Mesendoderm (in vitro differentiated cells): ENCODE measurements around the gene CDK7.

ENCODE experiments used
- DNase-seq: peaks from one replicate; pipeline ENCODE4 v3.0.0; 2013
- H2AK5ac ChIP-seq: 2 replicates; pipeline ENCODE4 v1.6.1; 2013; ENCODE audit warnings: low read length, inconsistent platforms
- H2BK120ac ChIP-seq: 2 replicates; pipeline ENCODE4 v1.6.1; 2013; ENCODE audit warnings: low read depth, mild to moderate bottlenecking, low read length, moderate library complexity, mixed read lengths
- H2BK15ac ChIP-seq: replicated peaks from 2 replicates; pipeline ENCODE4 v1.6.1; 2013; ENCODE audit warnings: low read depth, mild to moderate bottlenecking, moderate library complexity
- H2BK5ac ChIP-seq: 2 replicates; pipeline ENCODE4 v1.6.1; 2013; ENCODE audit warnings: low read length, inconsistent platforms
- H3K18ac ChIP-seq: 2 replicates; pipeline ENCODE4 v1.6.1; 2013; ENCODE audit warnings: mild to moderate bottlenecking, low read length, mixed read lengths
- H3K23ac ChIP-seq: one replicate; pipeline ENCODE4 v1.6.1; 2013; ENCODE audit warnings: low read length
- H3K27ac ChIP-seq: 2 replicates; pipeline ENCODE4 v1.5.1; 2013; ENCODE audit warnings: low read depth, mild to moderate bottlenecking, inconsistent platforms, low read length, moderate library complexity
- H3K27me3 ChIP-seq: 2 replicates; pipeline ENCODE4 v1.6.1; 2013; ENCODE audit warnings: low read length, control low read depth, mild to moderate bottlenecking, inconsistent platforms; ENCODE audit not compliant: insufficient read depth, poor library complexity
- H3K36me3 ChIP-seq: 2 replicates; pipeline ENCODE4 v1.6.1; 2013; ENCODE audit warnings: low read length, inconsistent platforms; ENCODE audit not compliant: control insufficient read depth, insufficient read depth
- H3K4ac ChIP-seq: one replicate; pipeline ENCODE4 v1.6.1; 2013; ENCODE audit warnings: low read depth, mild to moderate bottlenecking, low read length, moderate library complexity
- H3K4me1 ChIP-seq: 2 replicates; pipeline ENCODE4 v1.6.1; 2013; ENCODE audit warnings: low read depth, low read length, inconsistent platforms; ENCODE audit not compliant: control insufficient read depth
- H3K4me2 ChIP-seq: 2 replicates; pipeline ENCODE4 v1.6.1; 2013; ENCODE audit warnings: low read length
- H3K4me3 ChIP-seq: 2 replicates; pipeline ENCODE4 v1.5.1; 2013; ENCODE audit warnings: mild to moderate bottlenecking, low read length
- H3K56ac ChIP-seq: one replicate; pipeline ENCODE4 v1.6.1; 2013; ENCODE audit warnings: low read length
- H3K79me1 ChIP-seq: 2 replicates; pipeline ENCODE4 v1.6.1; 2013; ENCODE audit warnings: low read length, inconsistent platforms
- H3K79me2 ChIP-seq: 2 replicates; pipeline ENCODE4 v1.6.1; 2013; ENCODE audit warnings: mild to moderate bottlenecking, low read length; ENCODE audit not compliant: control insufficient read depth, insufficient read depth
- H3K9ac ChIP-seq: 2 replicates; pipeline ENCODE4 v1.6.1; 2013; ENCODE audit warnings: low read length, inconsistent platforms
- H4K5ac ChIP-seq: one replicate; pipeline ENCODE4 v1.6.1; 2013; ENCODE audit warnings: low read length
- H4K8ac ChIP-seq: one replicate; pipeline ENCODE4 v1.6.1; 2013; ENCODE audit warnings: low read depth, mild to moderate bottlenecking, control low read depth, low read length, moderate library complexity
- WGBS: extraction: QIAGEN DNeasy Blood & Tissue Kit; methylation state at CpG from one replicate; pipeline ENCODE4 v1.1.7; 2013; ENCODE audit warnings: low lambda C conversion rate, missing lambda C conversion rate; ENCODE audit not compliant: insufficient coverage; ENCODE audit errors: extremely low coverage; 5-methylcytosine and 5-hydroxymethylcytosine counted together

CDK7 gene

DNA sequence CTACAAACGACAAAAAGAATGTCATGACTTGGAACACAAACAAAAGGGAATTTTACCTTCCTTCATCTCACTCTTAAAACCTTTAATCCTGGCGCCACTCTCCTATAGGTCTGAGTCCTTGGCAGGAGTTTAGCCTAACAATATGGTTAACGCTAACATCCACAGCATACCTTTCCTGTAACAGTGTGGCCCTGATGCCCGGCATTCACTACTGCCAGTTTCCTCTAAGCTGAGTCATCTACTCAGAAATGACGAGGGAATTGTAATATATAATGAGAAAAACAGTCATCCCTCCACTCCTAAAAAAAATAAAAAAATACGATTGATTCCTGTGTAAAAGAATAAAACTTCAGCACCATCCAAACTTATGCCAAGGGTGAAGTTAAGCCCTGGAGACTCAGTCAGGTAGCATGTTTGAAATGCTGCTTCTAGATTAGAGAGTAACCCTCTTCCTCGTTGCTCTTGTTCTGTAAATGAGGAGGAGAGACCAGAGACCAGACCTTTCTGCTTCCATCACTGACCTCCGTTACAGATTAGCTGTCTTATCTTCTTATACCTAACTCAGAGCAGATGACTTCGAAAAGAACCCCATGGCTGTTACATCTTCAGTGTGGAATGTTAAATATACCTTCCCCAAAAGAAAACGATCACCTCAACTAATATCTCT is 60.5 kb downstream of the CDK7 start:
- Histone ChIP-seq H3K4me3 (no peak overlapping the region), H3K36me3 (no peaks in the 10 kb centered on the region), H2BK15ac (no peak overlapping the region), H3K56ac (no peak overlapping the region), H2BK120ac (no peak overlapping the region), H3K23ac (no peak overlapping the region), H3K18ac (no peak overlapping the region), H3K4me1 (peaks cover 5% of the 10 kb centered on the region), H2AK5ac (no peak overlapping the region), H3K4ac (no peak overlapping the region), H4K5ac (no peak overlapping the region), H3K79me2 (no peaks in the 10 kb centered on the region), H2BK5ac (no peak overlapping the region), H3K79me1 (no peaks in the 10 kb centered on the region), H3K27me3 (no peaks in the 10 kb centered on the region), H3K27ac (no peak overlapping the region), H4K8ac (no peak overlapping the region), H3K4me2 (no peak overlapping the region), H3K9ac (no peak overlapping the region)
- DNase-seq = peak; percentile 38
- WGBS = no CpG with 5 or more reads among the region's 10 CpGs

DNA sequence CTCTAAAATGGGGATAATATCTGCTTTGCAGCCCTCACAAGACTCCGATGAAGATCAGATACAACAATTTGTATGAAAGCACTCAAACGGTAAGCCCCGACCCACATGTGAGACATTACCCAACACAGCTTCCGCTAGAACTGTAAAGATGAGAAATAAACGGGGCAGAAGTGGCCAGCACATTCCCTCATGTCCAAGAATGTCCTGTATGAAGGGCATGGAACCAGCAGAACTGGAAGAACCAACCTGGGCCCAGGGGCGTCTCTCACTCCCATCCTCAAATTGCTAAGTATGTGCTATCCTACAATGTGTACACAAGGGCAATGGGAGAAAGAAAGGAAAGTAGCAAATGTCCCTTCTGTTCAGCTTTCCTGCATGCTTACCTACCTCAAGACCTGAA is 64.9 kb downstream of the CDK7 start:
- Histone ChIP-seq H3K4me3 (no peak overlapping the region), H3K79me2 (no peaks in the 10 kb centered on the region)

DNA sequence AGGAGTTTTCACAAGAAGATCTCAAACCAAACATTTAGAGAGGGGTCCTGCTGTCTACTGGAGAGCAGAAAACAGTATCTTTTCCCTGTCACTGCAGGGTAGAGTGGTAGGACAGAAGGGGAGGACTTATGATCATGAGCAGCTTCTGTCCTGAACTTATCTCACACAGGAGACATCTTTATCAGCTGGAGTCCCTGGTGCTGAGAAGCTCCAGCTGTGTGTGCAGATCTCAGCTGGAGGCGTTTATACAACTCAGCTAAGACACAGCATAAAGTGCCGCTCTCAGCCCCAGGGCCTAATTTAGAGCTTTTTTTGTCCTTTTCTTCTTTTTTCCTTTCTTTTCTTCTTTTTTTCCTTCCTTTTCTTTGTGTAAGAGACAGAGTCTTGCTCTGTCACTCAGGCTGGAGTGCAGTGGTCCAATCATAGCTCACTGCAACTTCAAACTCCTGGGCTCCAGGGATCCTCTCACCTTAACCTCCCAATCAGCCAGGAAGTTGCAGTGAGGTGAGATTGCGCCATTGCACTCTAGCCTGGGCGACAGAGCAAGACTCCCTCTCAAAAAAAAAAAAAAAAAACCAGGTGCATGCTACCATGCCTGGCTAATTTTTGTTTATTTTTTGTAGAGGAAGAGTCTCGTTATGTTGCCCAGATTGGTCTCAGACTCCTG is 66.0 kb downstream of the CDK7 start:
- Histone ChIP-seq H3K4me3 (no peak overlapping the region), H2BK5ac (no peak overlapping the region), H3K4me1 (peaks cover 5% of the 10 kb centered on the region), H3K18ac (no peak overlapping the region), H4K5ac (no peak overlapping the region), H2BK120ac (peak overlapping the region; percentile 24), H4K8ac (no peak overlapping the region), H3K36me3 (no peaks in the 10 kb centered on the region), H3K27me3 (no peaks in the 10 kb centered on the region), H3K27ac (no peak overlapping the region), H2BK15ac (no peak overlapping the region), H3K79me1 (no peaks in the 10 kb centered on the region), H3K4me2 (no peak overlapping the region), H3K4ac (no peak overlapping the region), H2AK5ac (no peak overlapping the region), H3K79me2 (no peaks in the 10 kb centered on the region), H3K23ac (no peak overlapping the region), H3K9ac (no peak overlapping the region), H3K56ac (peak overlapping the region; percentile 22)
- DNase-seq = peak; percentile 83
- no CpG with 5 or more reads among the region's 5 CpGs for whole genome bisulfite sequencing

More for the DNA sequence above, 64.9 kb downstream of the CDK7 start:
- Histone ChIP-seq H2AK5ac (peak overlapping the region; percentile 57), H3K36me3 (no peaks in the 10 kb centered on the region), H3K4me1 (peaks cover 5% of the 10 kb centered on the region), H2BK5ac (peak overlapping the region; percentile 6), H3K79me1 (no peaks in the 10 kb centered on the region), H4K5ac (no peak overlapping the region), H2BK120ac (no peak overlapping the region), H3K18ac (no peak overlapping the region), H4K8ac (no peak overlapping the region), H2BK15ac (no peak overlapping the region), H3K4me2 (no peak overlapping the region), H3K27ac (no peak overlapping the region), H3K9ac (no peak overlapping the region), H3K23ac (no peak overlapping the region), H3K56ac (peak overlapping the region; percentile 28), H3K27me3 (no peaks in the 10 kb centered on the region), H3K4ac (no peak overlapping the region)
- WGBS = no CpG with 5 or more reads among the region's 6 CpGs
- DNase-seq = no peak

DNA sequence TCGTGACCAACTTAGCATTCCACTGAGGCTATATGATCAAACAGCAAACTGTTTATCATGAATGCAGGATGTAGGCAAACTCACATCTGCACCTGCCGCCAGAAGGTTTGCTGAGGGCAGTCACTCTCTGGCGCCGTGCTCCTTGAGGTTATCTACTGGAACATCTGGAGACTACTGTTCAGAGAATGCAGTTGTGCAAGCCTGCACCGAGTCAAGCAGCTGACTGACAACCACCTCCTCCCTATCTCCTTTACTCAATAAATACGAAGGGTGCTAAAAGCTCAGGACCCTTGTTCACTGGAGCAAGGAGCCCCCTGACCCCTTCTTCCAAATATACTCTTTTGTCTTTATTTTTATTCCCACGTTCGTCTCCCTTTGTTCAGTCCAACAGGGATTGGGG is 70.8 kb downstream of the CDK7 start:
- Histone ChIP-seq H3K56ac (no peak overlapping the region), H3K4me3 (no peak overlapping the region), H2BK120ac (no peak overlapping the region), H4K8ac (no peak overlapping the region), H3K4ac (no peak overlapping the region), H2BK5ac (no peak overlapping the region), H3K27me3 (no peaks in the 10 kb centered on the region), H3K79me1 (no peaks in the 10 kb centered on the region), H3K23ac (no peak overlapping the region), H3K9ac (no peak overlapping the region), H3K36me3 (no peaks in the 10 kb centered on the region), H3K27ac (no peak overlapping the region), H2AK5ac (no peak overlapping the region), H3K79me2 (no peaks in the 10 kb centered on the region), H2BK15ac (no peak overlapping the region), H3K4me2 (no peak overlapping the region), H3K4me1 (peaks cover 1% of the 10 kb centered on the region), H3K18ac (no peak overlapping the region), H4K5ac (no peak overlapping the region)
- DNase-seq = no peak
- WGBS = no CpG with 5 or more reads among the region's 8 CpGs

DNA sequence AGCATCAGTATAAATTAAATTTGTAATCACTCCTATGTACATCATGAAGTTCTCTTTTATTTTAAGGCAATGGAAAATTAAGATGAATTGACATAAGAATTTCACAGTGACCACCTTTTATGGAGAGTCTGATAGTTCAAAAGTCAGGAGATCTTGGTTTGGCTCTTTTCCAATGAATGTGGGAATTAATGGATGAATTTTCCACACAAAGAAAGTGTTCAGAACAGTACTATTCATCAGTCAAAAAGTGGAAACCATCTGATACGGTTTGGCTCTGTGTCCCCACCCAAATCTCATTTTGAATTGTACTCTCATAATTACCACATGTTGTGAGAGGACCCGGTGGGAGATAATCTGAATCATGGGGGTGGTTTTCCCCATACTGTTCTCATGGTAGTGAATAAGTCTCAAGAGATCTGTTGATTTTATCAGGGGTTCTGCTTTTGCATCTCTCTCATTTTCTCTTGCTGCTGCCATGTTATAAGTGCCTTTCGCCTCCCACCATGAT is 73.4 kb downstream of the CDK7 start:
- Histone ChIP-seq H3K23ac (no peak overlapping the region), H3K4me1 (no peaks in the 10 kb centered on the region), H4K5ac (no peak overlapping the region), H2BK15ac (no peak overlapping the region), H3K36me3 (no peaks in the 10 kb centered on the region), H4K8ac (no peak overlapping the region), H3K79me2 (no peaks in the 10 kb centered on the region), H2BK5ac (no peak overlapping the region), H2BK120ac (no peak overlapping the region), H3K4me3 (no peak overlapping the region), H3K9ac (no peak overlapping the region), H2AK5ac (no peak overlapping the region), H3K4ac (no peak overlapping the region), H3K79me1 (no peaks in the 10 kb centered on the region), H3K56ac (no peak overlapping the region), H3K27me3 (no peaks in the 10 kb centered on the region), H3K27ac (no peak overlapping the region), H3K4me2 (no peak overlapping the region), H3K18ac (no peak overlapping the region)
- WGBS = no CpG with 5 or more reads among the region's 3 CpGs
- no peak for DNase-seq
